GM12801 (cell line): Measurements from ENCODE around the gene LYL1.

Experiments used
- TF ChIP-seq, protein P1 (sequence below): IDR thresholded peaks from one replicate; pipeline ENCODE4 v1.5.1; 2011; ENCODE audit warnings: control low read depth; ENCODE audit not compliant: insufficient read length; ENCODE audit errors: extremely low read depth

The LYL1 gene

GRCh38 chr19:13101590-13102415 is 855 bp downstream of the LYL1 start:
- TF ChIP-seq, protein P1, sequence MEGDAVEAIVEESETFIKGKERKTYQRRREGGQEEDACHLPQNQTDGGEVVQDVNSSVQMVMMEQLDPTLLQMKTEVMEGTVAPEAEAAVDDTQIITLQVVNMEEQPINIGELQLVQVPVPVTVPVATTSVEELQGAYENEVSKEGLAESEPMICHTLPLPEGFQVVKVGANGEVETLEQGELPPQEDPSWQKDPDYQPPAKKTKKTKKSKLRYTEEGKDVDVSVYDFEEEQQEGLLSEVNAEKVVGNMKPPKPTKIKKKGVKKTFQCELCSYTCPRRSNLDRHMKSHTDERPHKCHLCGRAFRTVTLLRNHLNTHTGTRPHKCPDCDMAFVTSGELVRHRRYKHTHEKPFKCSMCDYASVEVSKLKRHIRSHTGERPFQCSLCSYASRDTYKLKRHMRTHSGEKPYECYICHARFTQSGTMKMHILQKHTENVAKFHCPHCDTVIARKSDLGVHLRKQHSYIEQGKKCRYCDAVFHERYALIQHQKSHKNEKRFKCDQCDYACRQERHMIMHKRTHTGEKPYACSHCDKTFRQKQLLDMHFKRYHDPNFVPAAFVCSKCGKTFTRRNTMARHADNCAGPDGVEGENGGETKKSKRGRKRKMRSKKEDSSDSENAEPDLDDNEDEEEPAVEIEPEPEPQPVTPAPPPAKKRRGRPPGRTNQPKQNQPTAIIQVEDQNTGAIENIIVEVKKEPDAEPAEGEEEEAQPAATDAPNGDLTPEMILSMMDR: no peak

GRCh38 chr19:13100841-13101589 is 1.6 kb downstream of the LYL1 start:
- TF ChIP-seq, protein P1: no peak

GRCh38 chr19:13100031-13100588 is 2.5 kb downstream of the LYL1 start:
- TF ChIP-seq, protein P1: no peak

DNA sequence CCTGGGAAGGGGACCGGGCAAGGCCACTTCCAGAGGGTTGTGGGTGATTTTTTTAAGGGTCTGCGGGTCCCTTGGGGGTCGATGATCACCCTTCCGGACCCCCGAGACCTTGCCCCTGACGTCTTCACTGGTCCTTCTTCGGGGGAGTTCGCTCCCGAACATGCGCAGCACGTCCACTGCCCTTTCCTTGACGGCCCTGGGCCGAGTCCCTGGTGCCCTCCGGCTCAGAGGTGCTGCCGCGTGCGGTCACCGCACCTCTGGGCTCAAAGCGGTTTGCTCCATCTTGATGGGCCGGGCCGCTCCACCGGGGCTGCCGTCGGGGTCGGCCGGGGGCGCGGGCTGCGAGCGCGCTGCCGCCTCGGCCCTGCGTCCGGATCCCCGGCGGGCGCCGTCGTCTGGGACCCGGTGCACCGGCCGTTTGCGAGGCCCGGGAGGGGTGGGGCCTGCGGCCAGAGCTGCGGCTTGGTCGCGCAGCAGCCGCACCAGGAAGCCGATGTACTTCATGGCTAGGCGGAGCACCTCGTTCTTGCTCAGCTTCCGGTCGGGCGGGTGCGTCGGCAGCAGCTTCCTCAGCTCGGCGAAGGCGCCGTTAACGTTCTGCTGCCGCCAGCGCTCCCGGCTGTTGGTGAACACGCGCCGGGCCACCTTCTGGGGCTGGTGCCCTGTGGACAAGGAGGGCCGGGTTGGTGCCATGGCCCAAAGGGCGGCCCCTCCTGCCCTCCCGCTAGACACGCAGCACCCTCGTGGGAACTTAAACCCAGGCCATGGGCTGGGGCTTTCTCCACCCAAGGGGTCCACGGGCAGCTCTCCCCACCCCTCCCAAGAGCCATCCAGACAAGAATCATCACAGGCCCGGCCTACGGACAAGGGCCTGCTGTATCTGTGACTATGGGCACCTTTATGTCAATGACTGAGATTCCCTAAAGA is 3.3 kb downstream of the LYL1 start:
- TF ChIP-seq, protein P1: no peak

- TF ChIP-seq, protein P1: no peak
Observed at GRCh38 chr19:13098277-13099072, 4.2 kb downstream of the LYL1 start.

DNA sequence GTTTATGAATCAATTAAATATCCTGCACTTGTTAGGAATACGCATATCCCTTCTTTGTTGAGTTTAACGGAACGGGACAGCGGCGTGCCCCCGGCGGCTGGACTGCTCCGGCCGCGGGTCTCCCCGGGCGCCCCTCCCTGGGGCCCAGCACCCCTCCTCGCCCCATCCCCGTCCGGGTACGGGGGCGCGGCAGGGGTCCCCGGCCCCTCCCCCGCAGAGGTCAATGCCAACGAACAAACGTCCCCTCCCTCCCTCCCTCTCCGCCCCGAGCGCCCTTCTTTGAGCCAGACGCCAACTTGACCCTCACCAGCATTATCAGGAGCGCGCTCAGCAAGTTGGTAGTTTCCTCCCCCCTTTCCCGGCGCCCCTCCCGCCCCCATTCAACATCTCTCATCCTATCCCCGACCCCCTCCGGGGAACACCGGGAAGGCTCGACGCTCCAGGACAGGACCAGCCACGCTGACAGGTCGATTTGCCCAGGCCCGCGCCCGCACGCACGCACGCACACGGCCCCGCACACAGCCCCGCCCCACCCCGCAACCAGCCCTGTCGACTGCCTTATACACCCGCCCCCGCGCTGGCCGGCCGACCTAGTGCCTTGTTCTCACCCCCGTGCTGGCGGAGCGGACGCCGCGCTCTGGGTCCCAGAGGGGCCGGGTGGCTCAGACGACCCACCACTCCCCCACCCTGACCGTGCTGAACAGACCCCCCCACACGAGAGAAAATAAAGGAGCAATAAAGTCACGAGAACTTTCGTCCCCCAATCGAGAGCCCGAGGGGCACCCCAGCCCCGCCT is 5.0 kb downstream of the LYL1 start:
- TF ChIP-seq, protein P1: no peak
